ENCODE results near the gene CCR6.

Gene CCR6

DNA sequence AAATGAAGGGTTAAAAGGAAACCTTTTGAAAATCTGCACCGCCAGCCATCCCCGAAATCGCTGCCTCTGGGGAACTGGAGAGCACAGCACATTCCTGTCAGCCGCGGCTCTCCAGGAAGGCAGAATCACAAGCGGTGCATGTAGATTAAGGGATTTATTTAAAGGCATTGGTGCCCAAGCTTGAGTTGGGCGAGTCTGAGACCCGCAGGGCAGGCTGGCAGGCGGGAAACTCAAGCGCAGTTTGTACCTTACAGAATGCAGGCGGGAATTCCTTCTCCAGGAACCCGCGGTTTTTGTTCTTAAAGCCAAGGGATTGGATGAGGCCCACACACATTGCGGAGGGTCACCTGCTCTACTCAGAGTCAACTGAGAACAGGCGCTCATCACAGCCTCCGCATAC is 24.1 kb downstream of the CCR6 start:
- no peak overlapping the region for H3K27ac ChIP-seq

DNA sequence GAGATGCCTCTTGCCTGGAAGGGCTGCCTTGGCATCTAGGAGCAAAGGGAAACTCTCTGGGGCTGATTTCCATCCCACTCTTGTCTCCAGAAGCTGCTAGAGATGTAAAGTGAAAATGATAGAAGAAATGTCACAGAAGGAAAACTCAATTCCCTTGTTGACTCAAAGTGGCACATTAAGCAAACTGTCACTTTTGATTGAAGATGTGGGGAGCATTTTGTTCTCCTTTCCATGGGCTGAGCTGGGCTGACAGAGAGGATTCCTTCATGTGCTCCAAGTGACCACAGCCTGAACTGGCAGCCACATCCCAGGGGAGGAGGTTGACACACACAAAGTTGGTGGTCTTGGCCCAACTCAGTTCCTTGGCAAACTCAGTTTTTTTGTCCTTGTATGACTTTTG is 25.1 kb downstream of the CCR6 start:
- TF ChIP-seq CTCF (conservative IDR thresholded peaks at IDR 0.05), result no peak
- H3K27ac ChIP-seq, result no peak overlapping the region

More for the DNA sequence above, 24.1 kb downstream of the CCR6 start:
- TF ChIP-seq CTCF (conservative IDR thresholded peaks at IDR 0.05), result no peak

- no peak for TF ChIP-seq CTCF (conservative IDR thresholded peaks at IDR 0.05)
- no peak overlapping the region for H3K27ac ChIP-seq
These were observed 26.1 kb downstream of the CCR6 start for GRCh38 chr6:167148997-167149396.

- no peak overlapping the region for H3K27ac ChIP-seq
- TF ChIP-seq CTCF (conservative IDR thresholded peaks at IDR 0.05), result no peak
These were observed 28.1 kb downstream of the CCR6 start for GRCh38 chr6:167150941-167151549.

GRCh38 chr6:167151648-167152047 is 28.8 kb downstream of the CCR6 start:
- no peak for TF ChIP-seq CTCF (conservative IDR thresholded peaks at IDR 0.05)
- H3K27ac ChIP-seq, result no peak overlapping the region

- no peak for TF ChIP-seq CTCF (conservative IDR thresholded peaks at IDR 0.05)
- H3K27ac ChIP-seq, result no peak overlapping the region
These were observed 30.0 kb downstream of the CCR6 start for GRCh38 chr6:167152862-167153261.

GRCh38 chr6:167153521-167153959 is 30.6 kb downstream of the CCR6 start:
- H3K27ac ChIP-seq, result no peak overlapping the region
- no peak for TF ChIP-seq CTCF (conservative IDR thresholded peaks at IDR 0.05)
